Measurements from ENCODE around the gene SHROOM2. TPM values are rescaled to one million over a fixed set of nuclear protein-coding genes. Genes with fewer than 3 reads are reported as not detected.

SHROOM2 gene
- total RNA-seq, 1 experiment from 2014 or later = 1.2 TPM

- peaks cover 31% of the 10 kb centered on the region for H3K4me1 Mint-ChIP-seq (ENCODE audit: insufficient read depth, unreplicated experiment)
Measured at GRCh38 chrX:9902656-9903055, 116.4 kb downstream of the SHROOM2 start.

GRCh38 chrX:9903146-9903545 lies 116.9 kb downstream of the SHROOM2 start:
- peaks cover 31% of the 10 kb centered on the region for H3K4me1 Mint-ChIP-seq (ENCODE audit: insufficient read depth, unreplicated experiment)
- H3K27ac Mint-ChIP-seq (ENCODE audit: low read depth, unreplicated experiment) = no peak overlapping the region
- TF ChIP-seq CTCF (IDR thresholded peaks at IDR 0.05; ENCODE audit: unreplicated experiment) = no peak
- H3K27me3 Mint-ChIP-seq (ENCODE audit: insufficient read depth, unreplicated experiment) = no peaks in the 10 kb centered on the region
- ChIA-PET POLR2A (interaction anchor here (0.6 to 1.6 kb wide), 4 partner anchors 10 to 253 kb away, joined by 3 to 9 read pairs (median 3); no protein-coding TSS in a partner anchor), CTCF (interaction anchor here (0.6 to 1.1 kb wide), 11 partner anchors 9 to 1543 kb away, joined by 3 to 7 read pairs (median 3); no protein-coding TSS in a partner anchor)
- peak; percentile 27 for DNase-seq (ENCODE audit: unreplicated experiment)
- no peaks in the 10 kb centered on the region for H3K36me3 Mint-ChIP-seq (ENCODE audit: insufficient read depth, unreplicated experiment)
- peak overlapping the region; percentile 8 for H3K4me3 Mint-ChIP-seq (ENCODE audit: unreplicated experiment)
- intact Hi-C loops (cut with micrococcal nuclease) = no loop called here
- H3K9me3 Mint-ChIP-seq (ENCODE audit: unreplicated experiment) = no peaks in the 10 kb centered on the region
- no TSS peak for BruUV-seq (replicated peaks)

More at GRCh38 chrX:9902656-9903055, 116.4 kb downstream of the SHROOM2 start:
- no peak overlapping the region for H3K27ac Mint-ChIP-seq (ENCODE audit: low read depth, unreplicated experiment)
- no peaks in the 10 kb centered on the region for H3K27me3 Mint-ChIP-seq (ENCODE audit: insufficient read depth, unreplicated experiment)
- no peaks in the 10 kb centered on the region for H3K9me3 Mint-ChIP-seq (ENCODE audit: unreplicated experiment)
- ChIA-PET CTCF (interaction anchor here (0.6 to 1.1 kb wide), 8 partner anchors 9 to 1544 kb away, joined by 3 to 7 read pairs (median 4); no protein-coding TSS in a partner anchor), POLR2A (interaction anchor here (0.6 to 1.6 kb wide), 4 partner anchors 10 to 253 kb away, joined by 3 to 9 read pairs (median 3); no protein-coding TSS in a partner anchor)
- H3K36me3 Mint-ChIP-seq (ENCODE audit: insufficient read depth, unreplicated experiment) = no peaks in the 10 kb centered on the region
- BruUV-seq (replicated peaks) = no TSS peak
- peak overlapping the region; percentile 8 for H3K4me3 Mint-ChIP-seq (ENCODE audit: unreplicated experiment)
- no peak for TF ChIP-seq CTCF (IDR thresholded peaks at IDR 0.05; ENCODE audit: unreplicated experiment)
- DNase-seq (ENCODE audit: unreplicated experiment) = peak; percentile 87
- intact Hi-C loops (cut with micrococcal nuclease) = no loop called here

- ChIA-PET CTCF (interaction anchor here (0.6 to 1.4 kb wide), 6 partner anchors 10 to 215 kb away, joined by 3 to 4 read pairs (median 4); no protein-coding TSS in a partner anchor), POLR2A (no interaction called here)
- Mint-ChIP-seq H3K4me3 (ENCODE audit: unreplicated experiment) (no peak overlapping the region), H3K27ac (ENCODE audit: low read depth, unreplicated experiment) (no peak overlapping the region), H3K27me3 (ENCODE audit: insufficient read depth, unreplicated experiment) (no peaks in the 10 kb centered on the region), H3K9me3 (ENCODE audit: unreplicated experiment) (no peaks in the 10 kb centered on the region), H3K36me3 (ENCODE audit: insufficient read depth, unreplicated experiment) (no peaks in the 10 kb centered on the region), H3K4me1 (ENCODE audit: insufficient read depth, unreplicated experiment) (peaks cover 31% of the 10 kb centered on the region)
- no TSS peak for BruUV-seq (replicated peaks)
- TF ChIP-seq CTCF (IDR thresholded peaks at IDR 0.05; ENCODE audit: unreplicated experiment) = no peak
- intact Hi-C loops (cut with micrococcal nuclease) = no loop called here
- DNase-seq (ENCODE audit: unreplicated experiment) = peak; percentile 46
Measured at GRCh38 chrX:9905288-9905687, 119.1 kb downstream of the SHROOM2 start.

- no TSS peak for BruUV-seq (replicated peaks)
- Mint-ChIP-seq H3K9me3 (ENCODE audit: unreplicated experiment) (no peaks in the 10 kb centered on the region), H3K4me1 (ENCODE audit: insufficient read depth, unreplicated experiment) (peaks cover 31% of the 10 kb centered on the region), H3K4me3 (ENCODE audit: unreplicated experiment) (no peak overlapping the region), H3K27ac (ENCODE audit: low read depth, unreplicated experiment) (no peak overlapping the region), H3K36me3 (ENCODE audit: insufficient read depth, unreplicated experiment) (no peaks in the 10 kb centered on the region), H3K27me3 (ENCODE audit: insufficient read depth, unreplicated experiment) (no peaks in the 10 kb centered on the region)
- ChIA-PET CTCF (interaction anchor here (0.6 to 1.4 kb wide), 6 partner anchors 10 to 214 kb away, joined by 3 to 4 read pairs (median 4); no protein-coding TSS in a partner anchor), POLR2A (no interaction called here)
- TF ChIP-seq CTCF (IDR thresholded peaks at IDR 0.05; ENCODE audit: unreplicated experiment) = no peak
- intact Hi-C loops (cut with micrococcal nuclease) = no loop called here
- DNase-seq (ENCODE audit: unreplicated experiment) = no peak
Measured at GRCh38 chrX:9905721-9906120, 119.5 kb downstream of the SHROOM2 start.

All from MCF 10A (cell line).